ENCODE measurements around the gene TMEM132C. TPM values are rescaled to one million over a fixed set of nuclear protein-coding genes. Genes with fewer than 3 reads are reported as not detected.

Gene TMEM132C
- total RNA-seq, 1 donor from 2014 or later: 11.7 TPM

DNA sequence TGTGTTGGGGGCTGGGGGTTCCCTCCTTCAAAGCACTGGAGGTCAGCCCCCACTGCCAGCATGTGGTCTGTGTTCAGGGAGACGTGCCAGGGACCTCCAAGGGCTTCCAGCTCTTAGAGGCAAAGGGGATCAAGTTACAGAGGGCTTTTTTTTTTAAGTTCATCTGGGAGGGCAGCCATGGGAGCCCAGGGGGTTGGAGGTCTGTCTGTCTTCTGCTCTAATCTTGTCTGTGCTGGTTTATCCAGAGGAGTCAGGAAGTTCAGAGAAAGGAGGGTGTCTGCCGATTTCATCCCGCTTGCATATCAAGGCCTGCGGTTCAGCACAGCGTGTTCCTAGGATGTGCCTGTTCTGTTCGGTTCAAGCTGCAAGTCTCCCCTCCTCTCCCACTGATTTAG lies 72.2 kb downstream of the TMEM132C start:
- DNase-seq: peak; percentile 53

DNA sequence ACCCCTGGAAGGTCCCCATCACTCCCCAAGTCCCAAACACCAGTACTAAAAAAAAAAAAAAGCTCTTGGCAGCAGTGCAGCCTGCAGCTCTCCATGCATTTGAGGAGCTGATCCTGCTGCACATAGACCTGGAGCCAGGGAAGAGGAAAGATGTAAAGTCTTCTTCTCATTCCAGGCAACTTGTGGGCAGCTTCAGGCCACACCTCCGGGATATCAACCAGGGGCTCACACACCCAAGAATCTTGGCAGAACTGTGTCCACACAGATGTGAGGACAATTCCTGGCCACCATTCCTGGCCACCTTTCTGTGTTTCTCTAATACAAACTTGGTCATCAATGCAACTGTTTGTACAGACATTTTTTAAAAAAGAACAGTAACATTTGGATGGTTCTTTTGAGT lies 72.7 kb downstream of the TMEM132C start:
- no peak for DNase-seq

DNA sequence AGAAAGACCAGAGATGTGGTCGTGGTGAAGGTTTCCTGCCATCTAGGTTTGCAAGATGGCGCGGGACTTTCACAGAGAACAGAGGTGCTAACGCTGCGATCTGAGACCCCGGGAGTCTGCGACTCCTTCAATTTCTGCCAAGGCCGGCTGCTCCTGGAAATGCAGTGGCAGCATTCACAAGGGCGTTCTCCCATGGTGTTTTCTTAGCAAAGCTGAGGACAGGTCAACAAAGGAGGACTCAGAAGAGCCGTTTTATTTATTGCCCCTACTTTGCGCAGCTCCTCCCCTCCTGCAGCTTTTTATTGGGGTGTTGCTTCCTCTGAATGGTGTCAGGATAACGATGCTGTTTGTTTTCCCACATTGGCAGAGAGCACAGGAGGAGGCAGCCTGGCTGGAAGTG lies 86.3 kb downstream of the TMEM132C start:
- DNase-seq: no peak

DNA sequence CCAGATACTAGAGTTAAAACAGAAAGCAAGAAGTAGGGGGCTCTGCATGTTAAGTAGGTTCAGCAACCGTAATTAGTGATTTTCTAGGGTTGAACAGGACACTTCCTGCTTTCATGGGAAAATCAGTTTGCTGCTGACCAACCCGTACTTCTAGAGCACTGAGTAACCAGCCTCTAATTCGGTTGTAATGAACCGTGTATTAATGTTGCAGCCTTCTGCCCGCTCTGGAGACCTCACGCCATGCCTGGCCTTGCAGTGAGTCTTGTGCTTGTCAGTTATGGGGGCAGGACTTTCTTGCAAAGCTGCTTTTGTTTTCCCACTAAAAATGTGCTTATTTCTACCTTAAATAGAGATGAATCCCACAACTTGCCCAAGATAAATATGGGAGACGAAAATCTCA lies 89.6 kb downstream of the TMEM132C start:
- DNase-seq: no peak

DNA sequence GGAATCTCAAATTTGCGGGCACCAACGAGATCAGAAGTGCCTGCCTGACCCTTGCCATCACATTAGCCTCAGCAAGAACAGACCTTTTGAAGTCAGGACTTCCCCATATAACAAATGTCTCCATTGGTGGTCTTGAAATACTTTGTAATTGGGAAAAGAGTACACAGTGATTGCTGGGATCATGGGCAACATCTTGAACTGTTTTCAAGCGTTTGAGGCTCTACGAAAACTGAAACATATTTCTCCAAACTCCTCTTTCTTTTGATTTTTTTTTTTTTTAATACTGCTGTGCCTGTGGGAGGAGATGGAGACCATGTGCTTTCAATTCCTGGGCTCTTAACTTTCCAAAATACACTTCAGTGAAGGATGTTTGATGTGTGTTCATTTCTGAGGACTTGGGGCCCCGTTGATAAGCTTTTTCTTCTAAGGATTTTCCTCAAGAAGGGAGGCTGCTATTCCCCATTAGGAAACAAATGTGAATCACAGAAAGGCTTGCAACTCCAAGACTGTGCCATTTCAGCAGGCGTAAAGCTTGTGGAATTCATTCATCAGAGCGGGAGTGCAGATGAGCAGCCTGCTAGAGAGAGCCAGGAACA lies 94.5 kb downstream of the TMEM132C start:
- DNase-seq: peak; percentile 76

DNA sequence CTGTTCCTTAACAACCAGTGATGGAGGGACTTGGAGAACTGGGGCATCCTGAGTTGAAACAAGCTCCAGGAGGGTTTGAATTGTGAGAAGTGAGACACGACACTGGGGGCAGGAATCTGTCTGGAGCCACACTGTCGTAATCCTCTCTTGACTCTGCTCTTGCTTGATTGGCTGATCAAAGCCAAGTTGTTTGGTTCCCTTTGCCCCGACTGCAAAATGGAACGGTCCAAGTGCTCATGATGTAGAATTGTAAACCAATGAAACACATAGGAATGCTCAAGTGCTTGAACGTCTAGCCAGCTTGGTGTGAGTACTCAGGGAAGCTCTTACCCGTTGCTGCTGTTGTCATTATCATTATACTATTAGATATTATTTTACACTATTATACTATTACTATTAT lies 98.1 kb downstream of the TMEM132C start:
- peak; percentile 23 for DNase-seq

DNA sequence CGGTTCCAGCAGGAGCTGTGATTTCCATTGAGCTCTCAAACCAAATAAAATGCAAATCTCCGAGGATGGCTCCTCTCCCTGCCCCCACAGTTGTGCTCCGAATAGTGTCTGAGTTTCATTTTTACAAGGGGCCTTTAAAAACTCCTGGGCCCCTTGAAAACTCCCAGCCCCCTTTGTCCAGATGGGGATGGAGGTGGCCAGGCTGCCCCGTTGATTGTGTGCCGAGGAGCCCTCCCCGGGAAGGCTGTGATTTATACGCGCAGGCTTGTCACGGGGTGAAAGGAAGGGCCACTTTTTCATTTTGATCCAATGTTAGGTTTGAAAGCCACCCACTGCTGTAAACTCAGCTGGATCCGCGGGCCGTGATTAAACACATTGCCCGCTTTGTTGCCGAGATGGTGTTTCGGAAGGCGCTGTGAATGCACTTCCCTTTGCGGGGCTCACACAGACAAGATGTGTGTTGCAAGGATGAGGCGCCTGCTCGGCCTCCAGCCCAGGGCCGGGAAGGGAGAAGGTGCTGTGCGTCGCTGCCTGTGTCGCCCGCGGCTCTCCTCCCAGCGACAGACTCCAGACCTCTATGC lies 98.8 kb downstream of the TMEM132C start:
- DNase-seq: peak; percentile 22

DNA sequence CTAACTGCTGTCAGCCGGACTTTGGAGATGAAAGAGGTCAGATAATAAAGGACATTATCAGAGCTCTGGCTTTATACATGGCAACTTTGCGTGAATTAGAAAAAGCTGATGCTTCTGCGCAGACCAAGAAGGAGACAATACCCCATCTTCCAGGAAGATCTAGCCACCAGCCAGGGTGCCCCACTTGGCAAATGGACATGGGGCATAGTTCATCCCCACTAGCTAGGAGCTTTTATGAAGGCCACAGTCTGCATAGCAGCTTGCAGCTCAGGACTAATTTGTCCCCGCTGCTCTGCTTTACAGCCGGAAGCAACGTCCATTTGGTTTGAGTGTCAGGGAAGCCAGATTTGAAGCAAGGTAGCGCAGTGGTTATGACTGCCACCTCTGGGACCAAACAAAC lies 101.0 kb downstream of the TMEM132C start:
- no peak for DNase-seq

DNA sequence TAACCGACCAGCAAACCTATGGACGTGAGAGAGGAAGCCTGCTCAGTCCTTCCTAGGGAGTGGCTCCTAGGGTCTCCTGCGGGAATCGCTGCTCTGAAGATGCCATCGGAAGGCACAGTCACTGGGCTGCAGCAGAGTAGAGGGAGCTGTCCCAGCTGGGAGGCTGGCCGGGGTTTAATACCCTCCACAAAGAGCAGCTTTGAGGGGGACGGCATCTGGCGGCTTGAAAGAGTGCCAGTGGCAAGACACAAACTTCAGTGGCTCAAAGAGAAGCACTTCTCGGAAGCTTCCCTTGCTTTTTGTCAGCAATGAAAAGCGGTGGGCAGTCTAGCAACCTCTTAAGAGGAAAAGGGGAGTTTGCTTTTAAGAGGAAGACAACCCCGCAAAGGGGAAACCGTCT lies 114.6 kb downstream of the TMEM132C start:
- DNase-seq: peak; percentile 43

DNA sequence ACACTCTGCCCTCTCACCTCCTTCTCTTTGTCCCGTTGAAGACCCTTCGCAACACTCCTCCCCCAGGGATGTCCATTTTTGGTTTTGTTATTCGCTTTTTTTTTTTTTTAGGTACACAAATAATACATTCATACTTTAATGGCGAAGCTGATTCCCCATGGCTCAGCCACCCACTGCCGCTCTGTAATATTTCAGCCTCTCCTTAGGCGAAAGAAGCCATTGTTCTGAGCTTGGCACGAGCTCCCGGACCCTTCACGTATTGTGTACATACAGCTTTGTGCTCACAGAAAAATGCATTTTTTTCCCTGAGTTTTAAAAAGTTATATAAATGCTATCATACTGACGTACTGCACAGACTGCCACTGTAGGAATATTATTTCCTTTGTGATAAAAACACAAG lies 115.0 kb downstream of the TMEM132C start:
- no peak for DNase-seq

DNA sequence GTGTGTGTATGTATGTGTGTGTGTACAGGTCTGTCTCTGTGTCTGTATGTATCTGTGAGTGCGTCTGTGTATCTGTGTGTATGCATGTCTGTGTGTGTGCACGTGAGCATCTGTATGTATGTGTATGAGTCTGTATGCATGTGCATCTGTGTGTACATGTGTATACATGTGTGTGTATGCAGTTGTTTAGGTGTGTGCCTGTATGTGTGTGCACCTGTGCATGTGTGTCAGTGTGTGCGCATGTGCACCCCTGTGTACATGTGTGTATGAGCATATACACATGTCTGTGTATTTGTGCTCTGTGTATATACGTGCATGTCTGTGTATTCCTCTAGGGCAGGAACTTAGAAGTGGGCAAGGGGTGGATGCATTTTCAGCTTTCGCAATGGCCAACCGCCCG lies 116.0 kb downstream of the TMEM132C start:
- DNase-seq: no peak

DNA sequence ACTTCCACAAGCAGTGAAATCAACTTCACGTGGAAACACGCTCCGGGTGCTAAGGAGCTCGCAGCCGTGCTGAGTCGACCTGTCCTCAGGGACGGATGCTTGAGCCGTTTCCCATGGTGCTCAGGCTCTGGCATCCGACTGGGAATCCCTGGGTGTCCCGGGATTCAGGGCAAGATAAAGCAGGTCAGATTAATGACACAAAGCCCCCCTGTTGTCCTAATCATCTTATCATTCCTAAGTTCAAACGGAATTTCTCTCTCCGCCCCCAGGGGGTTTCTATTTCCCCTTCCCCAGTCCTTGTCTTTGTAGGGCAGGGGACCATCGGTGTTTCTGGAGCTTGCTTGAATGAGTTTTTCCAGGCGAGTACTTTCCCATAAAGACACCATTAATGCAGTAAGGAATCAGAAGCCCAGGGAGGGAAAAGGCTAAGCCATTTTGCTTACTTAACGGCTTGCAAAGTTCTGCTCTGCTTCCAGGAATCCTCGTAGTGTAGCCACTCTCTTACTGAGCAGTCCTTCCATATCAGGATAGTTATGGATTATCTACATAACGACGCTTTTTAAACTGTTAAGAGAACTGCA lies 116.5 kb downstream of the TMEM132C start:
- no peak for DNase-seq

DNA sequence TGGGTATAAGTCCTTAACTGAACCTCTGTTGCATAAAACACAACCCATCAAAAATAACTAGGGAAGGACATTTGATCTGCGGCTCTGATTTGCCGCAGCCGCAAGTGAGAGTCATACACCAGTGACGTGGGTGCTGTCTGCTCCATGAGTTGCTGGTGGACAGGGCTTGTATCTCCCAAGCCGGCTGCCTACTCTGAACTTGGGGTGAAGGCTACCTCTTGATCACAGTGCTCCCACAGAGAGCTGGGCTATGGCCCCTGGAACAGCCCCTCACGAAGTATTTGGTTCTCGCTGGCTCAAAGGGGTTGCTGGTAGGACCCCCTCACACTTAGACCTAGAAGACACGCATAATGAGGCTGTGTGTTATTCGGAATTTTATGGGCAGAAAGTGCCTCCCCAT lies 118.8 kb downstream of the TMEM132C start:
- DNase-seq: no peak

DNA sequence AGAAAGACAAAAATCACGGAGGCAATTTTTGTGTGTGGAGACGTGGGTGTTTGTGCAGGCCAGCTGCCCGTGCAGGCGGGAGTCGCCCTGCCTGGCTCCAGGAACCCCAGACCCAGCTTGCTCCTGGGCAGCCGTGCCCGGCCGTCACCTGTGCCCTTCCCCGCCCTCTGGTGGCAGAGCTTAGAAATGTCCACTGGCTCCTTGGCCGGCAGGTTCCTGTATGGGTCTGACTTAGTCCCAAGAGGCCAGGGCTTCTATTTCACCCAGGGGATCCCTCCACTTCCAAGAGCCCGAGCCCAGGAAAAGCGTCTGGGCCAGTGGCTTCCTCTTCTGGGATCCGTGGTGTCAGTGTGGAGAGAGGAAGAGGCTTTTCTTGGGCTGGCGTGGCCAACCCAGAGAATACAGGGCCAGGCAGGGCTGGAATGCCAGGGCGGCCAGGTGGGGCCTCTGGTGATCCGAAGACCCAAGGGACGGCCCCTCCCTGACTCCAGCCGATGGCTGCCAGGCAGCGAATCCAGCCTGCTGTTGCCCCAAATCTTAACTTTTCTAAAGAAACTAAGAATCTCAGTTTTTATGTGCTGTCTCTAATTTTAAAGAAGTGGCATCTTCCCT lies 120.9 kb downstream of the TMEM132C start:
- no peak for DNase-seq

DNA sequence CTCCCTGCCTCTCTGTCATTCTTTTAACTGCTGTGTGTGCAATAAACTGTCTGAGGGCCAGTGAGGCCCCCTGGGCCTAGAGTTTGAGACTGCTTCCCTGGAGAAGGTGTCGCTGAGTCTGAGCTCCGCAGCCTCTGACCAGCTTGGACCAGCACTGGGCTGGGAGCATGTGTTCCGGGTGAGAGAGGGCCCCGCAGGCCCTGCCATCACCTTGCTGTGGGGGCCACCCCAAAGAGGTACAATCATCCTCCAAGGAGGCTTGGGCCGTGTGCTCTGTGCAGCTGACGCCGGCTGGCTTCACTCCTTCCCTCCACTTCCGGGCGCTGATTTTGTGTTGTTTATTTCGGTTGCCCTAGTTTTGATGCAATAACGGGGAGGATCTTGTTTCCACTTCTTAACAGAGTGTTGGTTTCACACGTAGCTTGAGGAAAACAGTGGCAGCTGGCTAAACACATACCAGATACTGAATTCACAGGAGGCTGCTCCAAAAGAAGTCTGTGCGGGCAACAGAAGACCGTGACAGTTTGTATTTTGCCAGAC lies 121.6 kb downstream of the TMEM132C start:
- peak; percentile 75 for DNase-seq

DNA sequence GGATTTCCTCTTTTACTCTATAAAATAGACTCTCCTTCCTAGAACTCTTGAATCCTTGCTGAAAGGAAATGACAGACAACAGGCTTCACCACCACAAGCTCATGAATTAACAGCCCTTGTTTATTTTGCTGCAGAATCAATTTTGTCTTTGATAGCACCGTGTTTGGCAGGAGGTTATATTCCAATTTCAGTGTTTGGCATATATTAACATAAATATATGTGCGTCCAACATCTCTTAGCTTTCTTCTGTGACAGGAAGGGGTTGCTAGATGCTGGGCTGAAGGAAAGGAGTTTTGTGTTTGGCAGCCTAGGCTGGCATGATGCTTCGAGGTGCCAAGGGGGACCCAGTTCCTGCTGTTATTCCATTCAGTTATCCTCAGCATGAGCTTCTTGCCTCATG lies 126.4 kb downstream of the TMEM132C start:
- DNase-seq: no peak

DNA sequence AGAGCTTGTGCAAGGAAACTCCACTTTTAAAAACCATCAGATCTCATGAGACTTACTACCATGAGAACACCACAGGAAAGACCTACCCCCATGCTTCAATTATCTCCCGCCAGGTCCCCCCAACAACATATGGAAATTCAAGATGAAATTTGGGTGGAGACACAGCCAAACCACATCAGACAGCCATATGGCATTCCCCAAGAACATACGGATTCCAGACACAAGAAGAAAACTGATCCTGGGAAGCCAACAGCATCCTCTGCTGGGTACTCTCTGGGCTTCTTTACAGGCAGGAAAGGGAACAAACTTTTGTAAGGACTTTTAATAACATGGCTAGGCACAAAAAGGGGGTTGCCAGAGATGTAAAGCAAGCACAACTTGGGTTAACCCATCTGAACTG lies 127.2 kb downstream of the TMEM132C start:
- peak; percentile 80 for DNase-seq

DNA sequence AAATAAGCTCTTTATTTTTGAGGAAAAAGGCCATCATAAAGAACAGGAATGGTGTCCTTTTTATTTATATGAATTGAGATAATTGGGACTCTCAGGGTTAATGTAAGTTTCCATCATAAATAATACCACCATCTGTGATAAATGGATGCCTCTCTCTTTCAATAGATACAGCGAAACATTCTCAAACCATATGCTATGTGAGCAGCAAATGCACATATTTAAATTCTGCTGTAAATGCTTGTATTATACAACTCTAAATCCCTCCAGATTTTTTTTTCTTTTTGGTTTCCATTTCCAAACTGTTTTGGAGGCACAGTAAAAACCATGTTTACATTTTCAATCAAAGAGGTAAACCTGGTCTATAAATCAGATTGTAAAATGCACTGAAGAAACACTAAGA lies 132.3 kb downstream of the TMEM132C start:
- peak; percentile 72 for DNase-seq

DNA sequence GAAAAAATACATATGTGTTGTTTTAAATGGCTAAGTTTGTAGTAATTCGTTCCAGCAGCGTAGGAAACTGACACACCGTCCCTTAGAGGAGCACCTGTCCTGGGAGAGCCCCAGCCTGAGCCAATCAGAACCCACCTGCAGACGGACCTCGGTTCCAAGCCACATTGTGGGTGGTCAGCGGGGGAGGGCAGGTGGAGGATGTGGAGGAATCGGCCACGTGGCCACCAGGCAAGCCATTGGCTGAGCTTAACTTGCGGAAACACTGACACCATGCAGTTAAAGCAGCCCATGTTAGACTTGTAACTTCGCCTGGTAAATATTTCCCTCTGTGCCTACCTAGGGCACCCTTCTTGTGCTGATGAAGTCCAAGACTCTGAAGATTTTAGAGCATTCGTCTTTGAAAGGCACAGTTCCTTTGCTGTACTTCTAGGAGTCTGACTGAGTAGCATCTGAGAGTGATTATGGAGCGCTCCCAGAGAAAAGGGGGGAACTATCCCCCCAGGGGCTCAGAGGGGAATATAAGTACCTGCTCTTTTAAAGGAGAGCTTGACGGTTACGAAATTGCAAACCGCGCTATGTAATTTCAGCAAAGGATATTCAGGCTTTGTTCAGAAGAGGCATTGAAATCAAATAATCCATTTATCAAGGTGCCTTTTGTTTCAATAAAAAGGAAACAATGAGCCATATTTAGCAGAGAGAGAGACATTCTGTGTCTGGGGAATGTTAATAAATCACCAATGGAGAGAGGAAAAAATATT lies 135.7 kb downstream of the TMEM132C start:
- no peak for DNase-seq

DNA sequence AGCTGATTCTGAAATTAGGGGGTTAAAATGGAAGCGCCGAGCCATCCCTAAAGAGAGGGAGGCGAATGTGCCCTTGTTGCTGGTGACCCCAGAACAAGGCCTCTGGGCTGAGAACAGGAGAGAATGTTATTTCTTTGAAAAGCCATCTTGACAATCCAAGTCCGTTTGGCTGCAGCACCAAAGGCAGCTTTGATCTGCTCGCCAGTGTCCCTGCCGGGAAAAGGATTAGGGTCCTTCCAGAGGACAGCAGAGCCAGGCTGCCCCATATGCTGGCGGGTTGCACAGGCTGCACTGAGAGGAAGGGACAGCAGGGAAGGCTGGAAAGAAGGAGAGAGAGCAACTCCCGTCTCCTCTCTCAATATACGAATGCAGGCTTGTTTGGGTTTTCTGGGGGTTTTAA lies 141.7 kb downstream of the TMEM132C start:
- DNase-seq: no peak

DNA sequence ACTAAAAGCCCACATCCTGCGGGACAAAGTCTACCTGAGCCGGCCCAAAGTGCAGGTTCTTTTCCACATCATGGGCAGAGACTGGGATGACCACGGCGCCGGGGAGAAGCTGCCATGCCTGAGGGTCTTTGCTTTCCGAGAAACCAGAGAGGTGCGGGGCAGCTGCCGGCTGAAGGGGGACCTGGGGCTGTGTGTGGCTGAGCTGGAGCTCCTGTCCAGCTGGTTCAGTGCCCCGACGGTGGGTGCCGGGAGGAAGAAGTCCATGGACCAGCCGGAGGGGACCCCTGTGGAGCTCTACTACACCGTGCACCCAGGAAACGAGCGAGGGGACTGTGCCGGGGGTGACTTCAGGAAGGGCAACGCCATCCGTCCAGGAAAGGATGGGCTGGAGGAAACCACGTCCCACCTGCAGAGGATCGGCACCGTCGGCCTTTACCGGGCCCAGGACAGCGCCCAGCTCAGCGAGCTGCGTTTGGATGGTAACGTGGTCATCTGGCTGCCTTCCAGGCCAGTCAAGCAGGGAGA lies 148.1 kb downstream of the TMEM132C start:
- DNase-seq: no peak

DNA sequence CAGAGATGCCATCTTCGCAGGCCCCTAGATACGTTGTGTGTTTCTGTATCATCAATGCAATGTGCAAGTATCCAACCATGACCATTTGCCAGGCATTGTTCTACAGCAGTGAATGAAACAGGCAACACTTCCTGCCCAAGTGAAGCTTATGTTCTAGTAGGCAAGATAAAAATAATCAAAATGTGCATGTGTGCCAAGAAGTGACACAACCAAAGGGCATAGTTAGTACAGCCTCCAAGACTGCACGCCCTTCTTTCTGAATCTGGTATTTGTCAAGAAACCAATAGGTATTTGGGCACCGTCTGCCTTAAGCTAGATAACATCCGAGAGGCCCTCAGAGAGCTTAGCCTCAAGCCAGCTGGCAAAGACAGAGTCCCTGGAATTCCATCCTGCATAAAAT lies 152.0 kb downstream of the TMEM132C start:
- peak; percentile 23 for DNase-seq

DNA sequence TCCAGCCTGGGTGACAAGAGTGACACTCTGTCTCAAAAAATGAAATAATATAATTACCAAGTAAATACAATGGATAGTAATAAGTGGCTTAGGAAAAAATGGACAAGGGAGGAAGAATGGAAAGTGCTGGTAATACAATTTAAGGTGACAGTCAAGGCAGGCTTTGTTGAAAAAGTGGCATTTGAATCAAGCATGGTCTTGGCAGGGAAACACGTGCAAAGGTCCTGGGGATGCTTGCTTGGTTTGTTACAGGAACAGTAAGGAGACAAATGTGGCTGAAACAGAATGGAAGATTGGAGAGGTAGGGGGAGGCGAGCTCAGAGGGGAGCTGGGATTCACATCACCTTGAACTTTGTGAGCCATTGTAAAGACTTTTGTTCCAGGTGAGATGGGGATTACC lies 153.2 kb downstream of the TMEM132C start:
- DNase-seq: no peak
